Measurements from ENCODE around the gene C6orf15.

C6orf15 gene

GRCh38 chr6:31098449-31098938 is 13.9 kb downstream of the C6orf15 start:
- Histone ChIP-seq H3K9me3 (ENCODE audit: control insufficient read depth, insufficient read depth, low read depth, low read length) (no peaks in the 10 kb centered on the region), H3K36me3 (ENCODE audit: control insufficient read depth, insufficient read depth, low read length) (no peaks in the 10 kb centered on the region), H3K27ac (ENCODE audit: low read depth, low read length) (no peak overlapping the region), H3K4me1 (ENCODE audit: control insufficient read depth, insufficient read depth, low read length) (0 out of 2 replicates have a peak, but pooled peaks cover 5% of the 10 kb centered on the region), H3K27me3 (ENCODE audit: control insufficient read depth, insufficient read depth, low read length) (no peaks in the 10 kb centered on the region), H3K9ac (ENCODE audit: low read length) (no peak overlapping the region), H3K4me3 (ENCODE audit: low read depth, low read length) (no peak overlapping the region)

- Histone ChIP-seq H3K27ac (ENCODE audit: low read depth, low read length) (no peak overlapping the region), H3K9ac (ENCODE audit: low read length) (no peak overlapping the region), H3K36me3 (ENCODE audit: control insufficient read depth, insufficient read depth, low read length) (no peaks in the 10 kb centered on the region), H3K9me3 (ENCODE audit: control insufficient read depth, insufficient read depth, low read depth, low read length) (no peaks in the 10 kb centered on the region), H3K4me1 (ENCODE audit: control insufficient read depth, insufficient read depth, low read length) (peaks cover 9% of the 10 kb centered on the region; the same call in 1 of the 2 replicates), H3K4me3 (ENCODE audit: low read depth, low read length) (no peak overlapping the region), H3K27me3 (ENCODE audit: control insufficient read depth, insufficient read depth, low read length) (no peaks in the 10 kb centered on the region)
Observed at GRCh38 chr6:31096656-31097055, 15.7 kb downstream of the C6orf15 start.

GRCh38 chr6:31096215-31096614 is 16.2 kb downstream of the C6orf15 start:
- no peaks in the 10 kb centered on the region for H3K9me3 ChIP-seq (ENCODE audit: control insufficient read depth, insufficient read depth, low read depth, low read length)
- H3K36me3 ChIP-seq (ENCODE audit: control insufficient read depth, insufficient read depth, low read length): no peaks in the 10 kb centered on the region
- H3K9ac ChIP-seq (ENCODE audit: low read length): no peak overlapping the region
- no peak overlapping the region for H3K27ac ChIP-seq (ENCODE audit: low read depth, low read length)
- H3K4me1 ChIP-seq (ENCODE audit: control insufficient read depth, insufficient read depth, low read length): peaks cover 9% of the 10 kb centered on the region; the same call in 1 of the 2 replicates
- no peaks in the 10 kb centered on the region for H3K27me3 ChIP-seq (ENCODE audit: control insufficient read depth, insufficient read depth, low read length)
- no peak overlapping the region for H3K4me3 ChIP-seq (ENCODE audit: low read depth, low read length)

- Histone ChIP-seq H3K27ac (ENCODE audit: low read depth, low read length) (no peak overlapping the region), H3K36me3 (ENCODE audit: control insufficient read depth, insufficient read depth, low read length) (no peaks in the 10 kb centered on the region), H3K27me3 (ENCODE audit: control insufficient read depth, insufficient read depth, low read length) (no peaks in the 10 kb centered on the region), H3K4me1 (ENCODE audit: control insufficient read depth, insufficient read depth, low read length) (peaks cover 9% of the 10 kb centered on the region; the same call in 1 of the 2 replicates), H3K4me3 (ENCODE audit: low read depth, low read length) (no peak overlapping the region), H3K9ac (ENCODE audit: low read length) (no peak overlapping the region), H3K9me3 (ENCODE audit: control insufficient read depth, insufficient read depth, low read depth, low read length) (no peaks in the 10 kb centered on the region)
Observed at GRCh38 chr6:31094389-31094881, 17.9 kb downstream of the C6orf15 start.

GRCh38 chr6:31092769-31093505 is 19.4 kb downstream of the C6orf15 start:
- Histone ChIP-seq H3K27ac (ENCODE audit: low read depth, low read length) (no peak overlapping the region), H3K36me3 (ENCODE audit: control insufficient read depth, insufficient read depth, low read length) (no peaks in the 10 kb centered on the region), H3K9me3 (ENCODE audit: control insufficient read depth, insufficient read depth, low read depth, low read length) (no peaks in the 10 kb centered on the region), H3K27me3 (ENCODE audit: control insufficient read depth, insufficient read depth, low read length) (no peaks in the 10 kb centered on the region), H3K4me3 (ENCODE audit: low read depth, low read length) (no peak overlapping the region), H3K4me1 (ENCODE audit: control insufficient read depth, insufficient read depth, low read length) (peaks cover 9% of the 10 kb centered on the region; the same call in 1 of the 2 replicates), H3K9ac (ENCODE audit: low read length) (no peak overlapping the region)

GRCh38 chr6:31092238-31092637 is 20.1 kb downstream of the C6orf15 start:
- peaks cover 11% of the 10 kb centered on the region for H3K4me1 ChIP-seq (ENCODE audit: control insufficient read depth, insufficient read depth, low read length)
- no peak overlapping the region for H3K4me3 ChIP-seq (ENCODE audit: low read depth, low read length)
- no peak overlapping the region for H3K9ac ChIP-seq (ENCODE audit: low read length)
- no peaks in the 10 kb centered on the region for H3K9me3 ChIP-seq (ENCODE audit: control insufficient read depth, insufficient read depth, low read depth, low read length)
- H3K36me3 ChIP-seq (ENCODE audit: control insufficient read depth, insufficient read depth, low read length): no peaks in the 10 kb centered on the region
- no peaks in the 10 kb centered on the region for H3K27me3 ChIP-seq (ENCODE audit: control insufficient read depth, insufficient read depth, low read length)
- no peak overlapping the region for H3K27ac ChIP-seq (ENCODE audit: low read depth, low read length)

DNA sequence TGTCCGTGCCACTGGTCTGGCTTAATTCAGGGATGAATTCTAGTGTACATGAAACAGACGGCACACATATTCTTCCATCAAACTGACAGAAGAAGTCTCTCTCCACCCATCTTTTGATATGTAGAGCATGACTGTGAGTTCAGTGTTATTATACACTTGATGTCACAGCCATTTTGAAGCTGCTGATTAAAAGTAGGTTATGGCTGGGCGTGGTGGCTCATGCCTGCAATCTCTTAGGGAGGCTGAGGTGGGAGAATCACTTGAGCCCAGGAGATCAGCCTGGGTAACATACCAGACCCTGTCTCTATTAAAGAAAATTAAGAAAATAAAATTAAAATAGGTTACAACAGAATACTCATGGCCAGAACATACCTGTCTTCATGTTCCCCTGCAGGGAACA is 20.7 kb downstream of the C6orf15 start:
- Histone ChIP-seq H3K9me3 (ENCODE audit: control insufficient read depth, insufficient read depth, low read depth, low read length) (no peaks in the 10 kb centered on the region), H3K4me3 (ENCODE audit: low read depth, low read length) (no peak overlapping the region), H3K27ac (ENCODE audit: low read depth, low read length) (no peak overlapping the region), H3K4me1 (ENCODE audit: control insufficient read depth, insufficient read depth, low read length) (peaks cover 16% of the 10 kb centered on the region), H3K27me3 (ENCODE audit: control insufficient read depth, insufficient read depth, low read length) (no peaks in the 10 kb centered on the region), H3K9ac (ENCODE audit: low read length) (no peak overlapping the region), H3K36me3 (ENCODE audit: control insufficient read depth, insufficient read depth, low read length) (no peaks in the 10 kb centered on the region)

- no peaks in the 10 kb centered on the region for H3K27me3 ChIP-seq (ENCODE audit: control insufficient read depth, insufficient read depth, low read length)
- H3K27ac ChIP-seq (ENCODE audit: low read depth, low read length): no peak overlapping the region
- no peak overlapping the region for H3K9ac ChIP-seq (ENCODE audit: low read length)
- peaks cover 19% of the 10 kb centered on the region for H3K4me1 ChIP-seq (ENCODE audit: control insufficient read depth, insufficient read depth, low read length)
- no peaks in the 10 kb centered on the region for H3K9me3 ChIP-seq (ENCODE audit: control insufficient read depth, insufficient read depth, low read depth, low read length)
- H3K36me3 ChIP-seq (ENCODE audit: control insufficient read depth, insufficient read depth, low read length): no peaks in the 10 kb centered on the region
- no peak overlapping the region for H3K4me3 ChIP-seq (ENCODE audit: low read depth, low read length)
Observed at GRCh38 chr6:31090973-31091364, 21.4 kb downstream of the C6orf15 start.

GRCh38 chr6:31090275-31090972 is 22.0 kb downstream of the C6orf15 start:
- Histone ChIP-seq H3K9ac (ENCODE audit: low read length) (no peak overlapping the region), H3K9me3 (ENCODE audit: control insufficient read depth, insufficient read depth, low read depth, low read length) (no peaks in the 10 kb centered on the region), H3K4me1 (ENCODE audit: control insufficient read depth, insufficient read depth, low read length) (peaks cover 19% of the 10 kb centered on the region), H3K4me3 (ENCODE audit: low read depth, low read length) (no peak overlapping the region), H3K36me3 (ENCODE audit: control insufficient read depth, insufficient read depth, low read length) (no peaks in the 10 kb centered on the region), H3K27ac (ENCODE audit: low read depth, low read length) (no peak overlapping the region), H3K27me3 (ENCODE audit: control insufficient read depth, insufficient read depth, low read length) (no peaks in the 10 kb centered on the region)

DNA sequence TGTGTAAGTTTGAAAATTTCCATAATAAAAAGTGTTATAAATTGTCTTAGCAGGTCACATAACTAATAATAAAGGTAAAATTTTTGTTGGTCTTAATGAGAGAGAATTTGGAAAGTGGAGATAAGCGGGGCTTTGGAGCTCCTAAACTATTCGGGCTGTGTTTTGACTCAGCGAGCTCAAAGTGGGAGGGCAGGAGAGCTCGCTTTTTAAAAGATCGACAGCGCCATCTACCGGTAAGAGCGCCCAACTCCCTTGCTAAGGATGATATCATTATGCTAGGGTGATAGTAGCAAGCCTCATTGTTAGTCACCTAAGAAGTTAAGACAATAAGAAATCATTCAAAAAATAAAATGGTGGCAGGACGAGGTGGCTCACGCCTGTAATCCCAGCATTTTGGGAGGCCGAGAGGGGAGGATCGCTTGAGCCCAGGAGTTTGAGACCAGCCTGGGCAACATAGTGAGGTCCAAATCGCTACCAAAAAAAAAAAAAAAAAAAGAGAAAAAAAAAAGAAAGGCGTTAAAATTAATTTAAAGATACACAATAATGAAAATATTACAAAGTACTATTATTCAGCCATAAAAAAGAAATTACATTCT is 24.8 kb downstream of the C6orf15 start:
- H3K4me3 ChIP-seq (ENCODE audit: low read depth, low read length): no peak overlapping the region
- peaks cover 15% of the 10 kb centered on the region; the same call in 1 of the 2 replicates for H3K4me1 ChIP-seq (ENCODE audit: control insufficient read depth, insufficient read depth, low read length)
- no peak overlapping the region for H3K9ac ChIP-seq (ENCODE audit: low read length)
- H3K27ac ChIP-seq (ENCODE audit: low read depth, low read length): no peak overlapping the region
- H3K27me3 ChIP-seq (ENCODE audit: control insufficient read depth, insufficient read depth, low read length): no peaks in the 10 kb centered on the region
- H3K36me3 ChIP-seq (ENCODE audit: control insufficient read depth, insufficient read depth, low read length): no peaks in the 10 kb centered on the region
- H3K9me3 ChIP-seq (ENCODE audit: control insufficient read depth, insufficient read depth, low read depth, low read length): no peaks in the 10 kb centered on the region

All from HUES6 (cell line).